ENCODE measurements around the gene ALDH18A1. TPM values are rescaled to one million over a fixed set of nuclear protein-coding genes. Genes with fewer than 3 reads are reported as not detected.

ALDH18A1 gene
- total RNA-seq, 1 experiment from 2014 or later: 114 TPM

DNA sequence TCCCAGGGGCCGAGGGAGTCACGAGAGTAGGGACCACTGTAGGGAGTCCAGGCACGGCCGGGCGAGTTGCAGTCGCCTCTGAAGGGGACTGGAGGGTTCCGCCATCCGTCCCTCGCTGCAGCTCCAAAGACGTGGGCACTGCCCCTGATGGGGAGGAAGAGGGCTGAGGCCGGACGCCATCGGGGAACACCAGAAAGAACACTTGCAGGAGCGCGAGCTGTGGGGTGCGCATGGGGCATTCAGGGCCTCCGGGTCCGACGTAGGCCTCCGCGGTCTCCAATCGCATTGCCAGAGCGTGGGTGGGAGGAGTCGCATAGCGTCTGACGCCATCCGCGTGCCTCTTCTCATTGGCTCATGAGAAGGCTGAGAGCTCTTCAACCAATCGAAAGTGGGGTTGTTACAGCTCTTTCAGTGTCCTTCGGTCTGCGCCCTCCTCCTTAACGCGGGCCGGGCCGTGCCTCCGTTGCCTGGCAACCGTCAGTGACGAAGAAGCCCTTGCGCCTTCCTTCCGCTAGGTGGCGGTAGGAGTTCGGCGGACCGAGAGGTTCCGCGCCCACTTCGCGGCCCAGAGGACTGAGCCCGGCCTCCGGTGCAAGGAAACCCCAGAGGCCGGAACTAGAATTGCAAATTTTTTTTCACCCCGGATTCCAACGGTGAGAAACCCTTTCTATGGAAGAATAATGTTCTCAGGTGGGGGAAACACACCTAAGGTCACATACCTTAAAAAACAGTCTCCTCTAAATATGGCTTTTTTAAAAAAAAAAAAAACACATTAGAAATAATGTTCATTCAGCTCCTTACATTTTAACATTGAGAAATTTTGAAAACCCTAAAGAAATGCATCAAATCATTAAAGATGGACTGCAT lies 37.4 kb upstream of the ALDH18A1 start, which contains the start of gene TCTN3:
Gene TCTN3 (minus strand): TSS at position 260 of the 867 bp plus-strand sequence. CDS start 28 bp downstream, at position 232.
- Histone ChIP-seq H4K20me1 (ENCODE audit: control insufficient read depth, insufficient read depth, insufficient read length) (no peaks in the 10 kb centered on the region), H3K4me1 (ENCODE audit: insufficient read depth, low read length) (no peaks in the 10 kb centered on the region), H3K27ac (ENCODE audit: insufficient read length, low read depth, low read length) (no peak within 1 kb of the TSS), H3K9ac (ENCODE audit: extremely low read depth, insufficient read length, low read length) (peak within 1 kb of the TSS; percentile 64), H2BK20ac (ENCODE audit: low read depth, low read length, poor library complexity, severe bottlenecking) (no peak within 1 kb of the TSS), H3K18ac (ENCODE audit: insufficient read length, low read depth, low read length) (peak within 1 kb of the TSS; percentile 21), H2BK5ac (ENCODE audit: insufficient read length, low read length) (no peak within 1 kb of the TSS), H3T11ph (ENCODE audit: low read length) (no peak within 1 kb of the TSS), H2AFZ (ENCODE audit: low read length) (peak within 1 kb of the TSS; percentile 66), H3K23ac (ENCODE audit: insufficient read length, low read depth, low read length) (no peak within 1 kb of the TSS), H3K9me3 (ENCODE audit: control insufficient read depth, low read depth, low read length) (no peaks in the 10 kb centered on the region), H2BK15ac (ENCODE audit: low read depth, low read length) (no peak within 1 kb of the TSS), H2BK12ac (ENCODE audit: insufficient read length, low read depth, low read length) (no peak within 1 kb of the TSS), H3K4ac (ENCODE audit: low read depth, low read length) (no peak within 1 kb of the TSS), H3K14ac (ENCODE audit: insufficient read depth, low read length) (peak within 1 kb of the TSS; percentile 61; the same call in 1 of the 2 replicates), H3K4me2 (ENCODE audit: insufficient read depth, insufficient read length, low read length) (peak within 1 kb of the TSS; percentile 89), H4K91ac (ENCODE audit: insufficient read length, low read depth, low read length) (no peak within 1 kb of the TSS), H4K5ac (ENCODE audit: insufficient read length, low read depth, low read length) (no peak within 1 kb of the TSS), H3K56ac (ENCODE audit: insufficient read length, low read depth, low read length) (no peak within 1 kb of the TSS), H2BK120ac (ENCODE audit: low read depth, low read length, poor library complexity, severe bottlenecking) (no peak within 1 kb of the TSS), H3K27me3 (ENCODE audit: insufficient read depth, low read length) (no peaks in the 10 kb centered on the region), H3K23me2 (ENCODE audit: insufficient read length, low read depth, low read length, poor library complexity, severe bottlenecking) (peaks cover 5% of the 10 kb centered on the region), H3K79me2 (ENCODE audit: insufficient read depth, low read length) (peaks cover 2% of the 10 kb centered on the region; the same call in 1 of the 2 replicates), H4K8ac (replicated peaks; ENCODE audit: insufficient read length, low read depth, low read length) (no peak within 1 kb of the TSS), H3K79me1 (ENCODE audit: insufficient read depth, low read depth, low read length, poor library complexity, severe bottlenecking) (peaks cover 4% of the 10 kb centered on the region), H2AK5ac (ENCODE audit: insufficient read length, low read length) (no peak within 1 kb of the TSS)
- Mint-ChIP-seq H3K4me1 (peaks cover 13 to 15% of the 10 kb centered on the region in 2 experiments), H3K9me3 (peaks cover 15 to 18% of the 10 kb centered on the region in 2 experiments), H3K27ac (peak within 1 kb of the TSS; percentile 94 to 100 (median 98)), H3K36me3 (ENCODE audit: insufficient read depth in 1 of 3, low read depth in 3 of 3) (peaks cover 10 to 39% (median 35%) of the 10 kb centered on the region in 3 experiments; a peak in 6 of 7 replicates), H3K4me3 (peak within 1 kb of the TSS; percentile 97 to 99), H3K27me3 (ENCODE audit: low read depth) (no peaks in the 10 kb centered on the region; the same call in 1 of the 2 replicates)
- peak; percentile 99 for DNase-seq
- no CpG with 5 or more reads among the region's 53 CpGs for WGBS (ENCODE audit: extremely low coverage, insufficient read length, low lambda C conversion rate)
- TF ChIP-seq, protein P1, sequence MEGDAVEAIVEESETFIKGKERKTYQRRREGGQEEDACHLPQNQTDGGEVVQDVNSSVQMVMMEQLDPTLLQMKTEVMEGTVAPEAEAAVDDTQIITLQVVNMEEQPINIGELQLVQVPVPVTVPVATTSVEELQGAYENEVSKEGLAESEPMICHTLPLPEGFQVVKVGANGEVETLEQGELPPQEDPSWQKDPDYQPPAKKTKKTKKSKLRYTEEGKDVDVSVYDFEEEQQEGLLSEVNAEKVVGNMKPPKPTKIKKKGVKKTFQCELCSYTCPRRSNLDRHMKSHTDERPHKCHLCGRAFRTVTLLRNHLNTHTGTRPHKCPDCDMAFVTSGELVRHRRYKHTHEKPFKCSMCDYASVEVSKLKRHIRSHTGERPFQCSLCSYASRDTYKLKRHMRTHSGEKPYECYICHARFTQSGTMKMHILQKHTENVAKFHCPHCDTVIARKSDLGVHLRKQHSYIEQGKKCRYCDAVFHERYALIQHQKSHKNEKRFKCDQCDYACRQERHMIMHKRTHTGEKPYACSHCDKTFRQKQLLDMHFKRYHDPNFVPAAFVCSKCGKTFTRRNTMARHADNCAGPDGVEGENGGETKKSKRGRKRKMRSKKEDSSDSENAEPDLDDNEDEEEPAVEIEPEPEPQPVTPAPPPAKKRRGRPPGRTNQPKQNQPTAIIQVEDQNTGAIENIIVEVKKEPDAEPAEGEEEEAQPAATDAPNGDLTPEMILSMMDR (conservative IDR thresholded peaks at IDR 0.05): peak; percentile 100

All from H9 (cell line).